Chondrocyte (in vitro differentiated cells): ENCODE measurements around the gene CLDND2. TPM values are rescaled to one million over a fixed set of nuclear protein-coding genes. Genes with fewer than 3 reads are reported as not detected.
"Not testable (repeated sequence)": the region's sequence is repeated elsewhere in the genome, so short reads cannot be mapped to it uniquely, and the experiment has no call there.

Experiments
- DNase-seq: peaks from one replicate; pipeline ENCODE4 v3.0.0; 2021; ENCODE audit warnings: mixed read lengths, low spot score
- H3K27ac Mint-ChIP-seq: one replicate; pipeline ENCODE4 v1.8.0; 2021; ENCODE audit warnings: mild to moderate bottlenecking, moderate library complexity, mixed read lengths; ENCODE audit not compliant: unreplicated experiment
- H3K27me3 Mint-ChIP-seq: 2 replicates; pipeline ENCODE4 v1.8.0; 2021; ENCODE audit warnings: low read depth, mixed read lengths
- H3K36me3 Mint-ChIP-seq: 2 replicates; pipeline ENCODE4 v1.8.0; 2021; ENCODE audit warnings: low read depth, mixed read lengths
- H3K4me1 Mint-ChIP-seq: 2 replicates; pipeline ENCODE4 v1.8.0; 2021; ENCODE audit warnings: low read depth, mild to moderate bottlenecking, mixed read lengths
- H3K4me3 Mint-ChIP-seq: one replicate; pipeline ENCODE4 v1.8.0; 2021; ENCODE audit warnings: mild to moderate bottlenecking, moderate library complexity, mixed read lengths; ENCODE audit not compliant: unreplicated experiment
- H3K9me3 Mint-ChIP-seq: 2 replicates; pipeline ENCODE4 v1.8.0; 2021; ENCODE audit warnings: low read depth, mixed read lengths
- CTCF ChIP-seq: fragments of 200-600 bp; sonication (generic); IDR thresholded peaks from 2 replicates; pipeline ENCODE4 v1.5.0; 2021; ENCODE audit warnings: antibody characterized with exemption, mild to moderate bottlenecking, moderate library complexity
- long read RNA-seq: library from polyadenylated mRNA; stranded (forward); transcript quantifications from one replicate; pipeline ENCODE4 v2.0.0, GENCODE V29; 2021
- total RNA-seq: library from RNA; stranded (reverse); gene quantifications from 3 replicates; pipeline ENCODE4 v1.2.1, GENCODE V29; 2021

The CLDND2 gene
- 1.5 TPM in 1 of 3 replicates, not detected in the others for total RNA-seq
- long read RNA-seq, result 0 reads

- TF ChIP-seq CTCF, result no peak
- Mint-ChIP-seq H3K36me3 (no peaks in the 10 kb centered on the region), H3K4me3 (peak within 1 kb of the TSS; percentile 98), H3K27me3 (no peaks in the 10 kb centered on the region), H3K4me1 (peaks cover 31% of the 10 kb centered on the region), H3K9me3 (no peaks in the 10 kb centered on the region), H3K27ac (peak within 1 kb of the TSS; percentile 99)
- no peak for DNase-seq
These were observed at the start of gene CLDND2 for GRCh38 chr19:51368366-51369282. CLDND2 (minus strand) TSS chr19:51369003; CDS start chr19:51368577, 426 bp downstream.

DNA sequence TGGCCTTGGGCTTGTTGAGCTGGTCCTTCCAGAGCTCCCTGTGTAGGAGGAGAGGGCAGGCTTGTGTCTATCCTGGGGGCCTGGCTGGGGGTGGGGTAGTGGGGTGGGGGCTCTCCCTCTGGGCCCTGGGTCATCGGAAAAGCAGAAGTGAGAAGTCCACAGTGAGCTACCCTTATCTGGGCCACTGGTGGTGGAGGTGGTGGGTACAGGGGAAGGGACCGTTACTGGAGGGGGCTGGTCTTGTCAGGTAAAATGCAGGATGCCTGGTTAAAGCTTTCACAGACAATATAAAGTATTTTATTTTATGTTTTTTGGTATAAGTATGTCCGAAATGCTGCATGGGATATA is 49.0 kb upstream of the CLDND2 start:
- H3K4me3 Mint-ChIP-seq, result no peak overlapping the region
- no peaks in the 10 kb centered on the region for H3K4me1 Mint-ChIP-seq
- no peak for DNase-seq
- no peaks in the 10 kb centered on the region for H3K36me3 Mint-ChIP-seq
- H3K9me3 Mint-ChIP-seq, result no peaks in the 10 kb centered on the region
- H3K27me3 Mint-ChIP-seq, result no peaks in the 10 kb centered on the region
- H3K27ac Mint-ChIP-seq, result no peak overlapping the region
- no peak for TF ChIP-seq CTCF

DNA sequence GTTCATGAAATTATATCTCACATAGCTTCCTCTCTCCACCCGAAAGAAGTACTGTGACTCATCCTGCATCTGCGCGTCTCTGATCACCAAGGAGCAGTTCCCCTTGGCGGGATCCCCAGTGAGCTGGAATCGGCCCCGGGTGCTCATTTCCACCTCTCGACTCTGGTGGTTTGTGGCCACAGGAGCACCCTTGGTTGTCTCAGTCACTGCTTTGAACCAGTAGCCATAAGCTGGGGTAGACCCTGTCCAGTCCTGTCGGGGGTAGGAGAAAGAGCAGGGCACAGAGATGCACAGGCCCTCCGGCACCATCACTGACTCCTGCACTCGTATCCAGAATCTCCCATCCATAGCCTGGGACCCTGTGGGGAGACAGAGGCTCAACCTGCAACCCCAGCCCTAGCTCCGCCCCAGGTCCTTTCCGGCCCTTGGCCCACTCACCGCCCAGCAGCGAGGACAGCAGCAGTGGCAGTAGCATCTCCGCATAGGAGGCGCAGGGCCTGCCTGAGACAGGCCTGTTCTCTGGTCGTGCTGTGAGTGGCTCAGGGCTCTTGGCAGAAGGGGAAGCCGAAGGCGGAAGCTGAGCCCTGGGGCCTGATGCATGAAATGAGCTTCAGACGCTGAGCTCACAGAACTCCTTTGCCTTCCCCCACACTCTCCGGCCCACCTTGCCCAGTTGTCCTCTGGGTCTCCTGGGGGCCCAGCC is 48.5 kb upstream of the CLDND2 start, which contains the start of gene SIGLEC10:
Gene SIGLEC10 (minus strand): TSS at position 536 of the 703 bp plus-strand sequence. CDS start 61 bp downstream, at position 475.
- Mint-ChIP-seq H3K9me3 (no peaks in the 10 kb centered on the region), H3K27me3 (no peaks in the 10 kb centered on the region), H3K27ac (no peak within 1 kb of the TSS), H3K4me3 (no peak within 1 kb of the TSS), H3K4me1 (no peaks in the 10 kb centered on the region), H3K36me3 (no peaks in the 10 kb centered on the region)
- DNase-seq, result no peak
- TF ChIP-seq CTCF, result no peak

- not testable (repeated sequence) for H3K9me3 Mint-ChIP-seq, H3K36me3 Mint-ChIP-seq, H3K4me1 Mint-ChIP-seq, H3K27ac Mint-ChIP-seq, H3K4me3 Mint-ChIP-seq, H3K27me3 Mint-ChIP-seq, DNase-seq
These were observed 47.6 kb upstream of the CLDND2 start for GRCh38 chr19:51416422-51416821.

GRCh38 chr19:51415187-51415586 is 46.4 kb upstream of the CLDND2 start:
- H3K4me1 Mint-ChIP-seq, result no peaks in the 10 kb centered on the region
- H3K27me3 Mint-ChIP-seq, result peaks cover 2% of the 10 kb centered on the region
- no peaks in the 10 kb centered on the region for H3K9me3 Mint-ChIP-seq
- no peak for TF ChIP-seq CTCF
- H3K36me3 Mint-ChIP-seq, result no peaks in the 10 kb centered on the region
- no peak overlapping the region for H3K27ac Mint-ChIP-seq
- DNase-seq, result no peak
- no peak overlapping the region for H3K4me3 Mint-ChIP-seq
